Measurements from ENCODE around the gene SLC35E1.

The SLC35E1 gene

GRCh38 chr19:16504271-16504670, 67.9 kb downstream of the SLC35E1 start:
- no peaks in the 10 kb centered on the region for H3K4me1 ChIP-seq (ENCODE audit: insufficient read depth, low read length)
- no peak overlapping the region for H3K27ac ChIP-seq (ENCODE audit: low read depth, low read length)
- no peaks in the 10 kb centered on the region for H3K27me3 ChIP-seq (ENCODE audit: insufficient read depth, low read length)
- H3K9me3 ChIP-seq (ENCODE audit: insufficient read depth, low read depth, low read length): no peaks in the 10 kb centered on the region
- peaks cover 31% of the 10 kb centered on the region for H3K36me3 ChIP-seq (ENCODE audit: insufficient read depth, low read length)
- no peak overlapping the region for H3K4me3 ChIP-seq (ENCODE audit: low read length)
- H3K9ac ChIP-seq (ENCODE audit: low read depth, low read length): no peak overlapping the region
- 93% methylated on average over 3 of the region's 3 CpGs for WGBS
